Subcutaneous abdominal adipose tissue (tissue), 5 donors: Measurements from ENCODE around the gene RHD.
"Not testable (repeated sequence)": the region's sequence is repeated elsewhere in the genome, so short reads cannot be mapped to it uniquely, and the experiment has no call there.

Experiments
- H3K27ac ChIP-seq: one replicate; pipeline ENCODE4 v1.7.0; 2013; ENCODE audit warnings: low read depth, mild to moderate bottlenecking, inconsistent platforms, low read length, moderate library complexity
- H3K27me3 ChIP-seq, 5 donors: one replicate each; pipeline ENCODE4 v1.7.0; 2013; ENCODE audit warnings: low read length in 5 of 5, inconsistent platforms in 1 of 5; ENCODE audit not compliant: control insufficient read depth in 5 of 5, insufficient read depth in 4 of 5
- H3K36me3 ChIP-seq, 5 donors: one replicate each; pipeline ENCODE4 v1.7.0; 2013; ENCODE audit warnings: low read length in 5 of 5; ENCODE audit not compliant: control insufficient read depth in 5 of 5, insufficient read depth in 5 of 5
- H3K4me1 ChIP-seq, 5 donors: one replicate each; pipeline ENCODE4 v1.7.0; 2013; ENCODE audit warnings: low read length in 5 of 5, mild to moderate bottlenecking in 3 of 5, moderate library complexity in 1 of 5; ENCODE audit not compliant: control insufficient read depth in 5 of 5, insufficient read depth in 5 of 5
- H3K4me3 ChIP-seq, 5 donors: one replicate each; pipeline ENCODE4 v1.7.0; 2013; ENCODE audit warnings: low read length in 5 of 5, low read depth in 1 of 5
- H3K9ac ChIP-seq, 5 donors: one replicate each; pipeline ENCODE4 v1.7.0; 2013; ENCODE audit warnings: low read length in 5 of 5, mild to moderate bottlenecking in 4 of 5, moderate library complexity in 3 of 5
- H3K9me3 ChIP-seq, 5 donors: one replicate each; pipeline ENCODE4 v1.7.0; 2013; ENCODE audit warnings: low read length in 5 of 5; ENCODE audit not compliant: control insufficient read depth in 5 of 5
- donor health status: healthy.
- donor health status: healthy.
- donor health status: healthy.
- donor health status: healthy.
- donor health status: healthy.

The RHD gene

DNA sequence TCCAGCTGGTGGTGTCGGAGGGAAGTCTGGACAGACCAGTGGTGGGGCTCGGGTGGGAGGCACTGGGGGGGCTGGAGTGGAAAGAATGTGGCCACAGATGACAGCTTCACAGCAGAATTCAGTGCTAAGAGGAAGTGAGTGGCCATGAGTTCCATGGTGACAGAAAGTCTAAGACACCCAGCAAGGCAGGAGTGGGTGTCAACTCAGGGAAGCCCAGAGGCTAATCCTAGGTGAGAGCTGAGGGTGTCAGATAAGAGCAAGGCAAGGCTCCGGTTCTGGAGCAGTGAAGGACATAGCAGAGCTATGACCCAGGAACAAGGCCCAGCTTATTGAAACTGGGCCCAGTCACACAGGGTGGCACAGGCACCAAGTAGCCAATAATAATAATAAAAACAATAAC, 30.0 kb downstream of the RHD start:
- H3K9me3 ChIP-seq, H3K27me3 ChIP-seq, H3K27ac ChIP-seq, H3K36me3 ChIP-seq, H3K9ac ChIP-seq, H3K4me1 ChIP-seq, H3K4me3 ChIP-seq: not testable (repeated sequence)

DNA sequence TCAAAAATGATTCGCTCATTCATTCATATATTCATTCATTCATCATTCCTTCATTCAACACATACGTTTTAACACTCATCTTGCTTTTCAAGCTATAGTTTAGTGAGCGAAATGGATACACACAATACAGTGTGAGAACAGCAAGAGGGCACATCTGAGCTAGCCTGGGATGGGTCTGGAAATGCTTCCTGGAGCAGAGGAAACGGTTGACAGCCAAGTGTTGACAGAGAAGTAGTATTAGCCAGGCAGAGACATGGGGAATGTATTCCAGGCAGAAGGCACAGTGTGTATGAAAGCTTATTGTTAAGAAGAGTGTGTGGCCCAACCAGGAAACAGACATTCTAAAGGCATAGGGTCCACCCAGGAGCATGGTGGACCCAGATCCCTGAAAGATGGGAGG, 32.6 kb downstream of the RHD start:
- H3K27ac ChIP-seq, H3K36me3 ChIP-seq, H3K4me1 ChIP-seq, H3K9ac ChIP-seq, H3K27me3 ChIP-seq, H3K9me3 ChIP-seq, H3K4me3 ChIP-seq: not testable (repeated sequence)

DNA sequence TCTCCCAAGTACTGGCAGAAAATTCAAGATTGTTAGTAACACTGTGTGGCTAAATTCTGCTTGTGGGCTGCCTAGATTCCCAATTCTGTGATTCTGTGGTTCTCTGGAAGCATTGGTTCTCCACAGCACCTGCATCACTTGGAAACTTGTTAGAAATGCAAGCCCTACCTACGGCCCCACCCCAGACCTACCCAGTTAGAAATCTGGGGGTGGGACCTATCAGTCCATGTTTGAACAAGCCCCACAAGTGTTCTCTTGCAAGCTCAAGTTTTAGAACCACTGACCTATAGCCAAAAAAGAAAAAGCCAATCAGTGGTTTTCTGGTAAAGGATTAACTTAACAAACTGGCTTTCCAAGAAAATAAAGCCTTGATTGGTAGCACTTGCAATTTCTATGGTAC, 35.9 kb downstream of the RHD start:
- H3K4me3 ChIP-seq, H3K4me1 ChIP-seq, H3K36me3 ChIP-seq, H3K27ac ChIP-seq, H3K9ac ChIP-seq, H3K9me3 ChIP-seq, H3K27me3 ChIP-seq: not testable (repeated sequence)

DNA sequence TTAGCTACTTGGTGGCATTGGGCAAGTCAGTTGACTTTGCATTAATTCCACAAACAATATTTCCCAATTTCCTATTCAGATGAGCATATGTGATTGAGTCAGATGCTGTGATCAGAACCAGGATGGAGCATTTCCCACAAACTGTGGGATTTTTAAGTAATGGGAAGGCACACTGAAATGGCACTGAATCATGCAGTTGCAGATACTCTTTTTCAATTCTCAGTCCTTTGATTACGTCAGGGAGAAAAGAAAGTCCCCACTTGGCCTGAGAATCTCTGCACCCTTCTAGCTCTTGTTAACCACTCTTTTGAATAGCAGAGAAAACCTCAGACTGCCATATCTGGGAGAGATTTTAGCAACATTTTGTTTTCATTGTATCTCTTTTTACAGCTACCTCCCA, 36.8 kb downstream of the RHD start:
- H3K4me1 ChIP-seq, H3K9ac ChIP-seq, H3K36me3 ChIP-seq, H3K4me3 ChIP-seq, H3K27ac ChIP-seq, H3K9me3 ChIP-seq, H3K27me3 ChIP-seq: not testable (repeated sequence)

GRCh38 chr1:25309486-25309885, 37.2 kb downstream of the RHD start:
- not testable (repeated sequence) for H3K27ac ChIP-seq, H3K4me1 ChIP-seq, H3K9me3 ChIP-seq, H3K4me3 ChIP-seq, H3K36me3 ChIP-seq, H3K27me3 ChIP-seq, H3K9ac ChIP-seq

GRCh38 chr1:25312806-25313470, 40.6 kb downstream of the RHD start:
- not testable (repeated sequence) for H3K4me1 ChIP-seq, H3K27me3 ChIP-seq, H3K27ac ChIP-seq, H3K9ac ChIP-seq, H3K4me3 ChIP-seq, H3K9me3 ChIP-seq, H3K36me3 ChIP-seq

GRCh38 chr1:25320314-25320938, 48.1 kb downstream of the RHD start:
- H3K27ac ChIP-seq, H3K9ac ChIP-seq, H3K36me3 ChIP-seq, H3K9me3 ChIP-seq, H3K27me3 ChIP-seq, H3K4me1 ChIP-seq, H3K4me3 ChIP-seq: not testable (repeated sequence)

DNA sequence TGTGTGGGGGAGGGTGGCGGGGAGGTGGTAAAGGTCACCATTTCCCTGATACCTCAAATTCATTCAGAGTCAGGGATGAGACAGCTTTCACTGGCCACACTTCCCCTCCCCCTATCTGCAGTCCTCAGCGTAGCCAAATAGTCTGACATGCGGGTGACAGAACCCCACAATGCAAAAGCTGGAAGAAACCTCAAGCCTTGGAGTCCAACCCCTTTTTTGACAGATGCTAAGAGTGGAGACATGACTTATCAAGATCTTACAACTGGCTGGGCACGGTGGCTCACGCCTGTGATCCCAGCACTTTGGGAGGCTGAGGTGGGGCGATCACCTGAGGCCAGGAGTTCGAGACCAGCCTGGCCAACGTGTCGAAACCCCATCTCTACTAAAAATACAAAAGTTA, 49.8 kb downstream of the RHD start:
- not testable (repeated sequence) for H3K27ac ChIP-seq, H3K9me3 ChIP-seq, H3K4me3 ChIP-seq, H3K4me1 ChIP-seq, H3K36me3 ChIP-seq, H3K9ac ChIP-seq, H3K27me3 ChIP-seq

DNA sequence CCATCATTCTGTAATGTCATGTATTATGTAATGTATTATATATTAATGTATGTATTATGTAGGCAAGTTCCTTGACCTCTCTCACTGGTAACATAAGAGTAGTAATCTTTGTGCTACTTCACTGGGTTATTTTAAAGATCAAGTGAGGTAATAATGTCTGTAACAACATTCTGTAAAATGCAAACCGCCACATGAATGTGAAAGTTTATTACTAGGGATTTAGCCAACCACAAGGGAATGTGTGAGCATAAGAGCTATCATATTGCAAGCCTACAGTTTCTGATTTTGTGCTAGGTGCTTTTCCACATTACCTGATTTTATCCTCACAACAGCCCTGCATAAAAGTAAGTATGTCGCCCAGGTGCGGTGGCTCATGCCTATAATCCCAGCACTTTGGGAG, 52.1 kb downstream of the RHD start:
- H3K4me1 ChIP-seq, H3K27ac ChIP-seq, H3K36me3 ChIP-seq, H3K9me3 ChIP-seq, H3K9ac ChIP-seq, H3K27me3 ChIP-seq, H3K4me3 ChIP-seq: not testable (repeated sequence)

DNA sequence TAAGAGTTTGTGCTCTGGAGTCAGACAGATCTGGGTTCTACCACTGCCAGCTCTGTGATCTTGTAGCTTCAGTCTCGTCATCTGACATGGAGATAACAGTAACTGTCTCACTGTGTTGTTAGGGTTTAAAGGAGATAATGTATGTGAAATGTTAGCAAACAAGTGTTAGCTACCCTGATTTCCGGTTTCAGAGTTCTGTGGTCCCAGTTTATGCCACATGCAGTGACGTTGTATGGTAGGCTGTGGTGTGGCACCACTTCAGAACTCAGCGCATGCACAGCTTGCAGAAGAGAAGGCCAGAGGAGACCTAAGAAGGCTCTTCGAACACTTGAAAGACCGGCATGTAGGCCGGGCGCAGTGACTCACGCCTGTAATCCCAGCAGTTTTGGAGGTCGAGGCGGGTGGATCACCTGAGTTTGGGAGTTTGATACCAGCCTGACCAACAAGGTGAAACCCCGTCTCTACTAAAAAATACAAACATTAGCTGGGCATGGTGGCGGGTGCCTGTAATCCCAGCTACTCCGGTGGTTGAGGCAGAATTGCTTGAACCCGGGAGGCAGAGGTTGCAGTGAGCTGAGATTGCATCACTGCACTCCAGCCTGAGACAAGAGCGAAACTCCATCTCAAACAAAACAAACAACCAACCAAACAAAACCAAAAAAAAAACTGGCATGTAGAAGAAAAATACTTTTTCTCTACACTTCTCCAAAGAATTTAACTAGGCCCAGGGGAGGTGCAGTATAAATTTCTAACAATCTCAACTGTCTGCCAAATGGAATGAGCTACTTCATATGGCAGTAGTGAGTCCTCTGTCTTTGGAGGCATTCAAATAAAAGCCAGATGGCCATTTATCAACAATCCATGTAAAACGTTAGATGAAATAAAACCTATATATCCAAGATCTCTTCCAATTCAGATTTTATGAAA, 55.8 kb downstream of the RHD start:
- H3K36me3 ChIP-seq, H3K9me3 ChIP-seq, H3K27me3 ChIP-seq, H3K4me3 ChIP-seq, H3K9ac ChIP-seq, H3K4me1 ChIP-seq, H3K27ac ChIP-seq: not testable (repeated sequence)
